Measurements from ENCODE around the gene GPR162.

- TF ChIP-seq CTCF (conservative IDR thresholded peaks at IDR 0.05; ENCODE audit: low read depth, low read length) (no peak), POLR2A (IDR thresholded peaks at IDR 0.05; ENCODE audit: low read depth, low read length) (no peak), CEBPB (IDR thresholded peaks at IDR 0.05; ENCODE audit: low read depth, low read length) (no peak), SMC3 (IDR thresholded peaks at IDR 0.05; ENCODE audit: low read depth, low read length) (no peak), FOS (IDR thresholded peaks at IDR 0.05; ENCODE audit: low read depth, low read length) (no peak), USF2 (IDR thresholded peaks at IDR 0.05; ENCODE audit: low read depth, low read length) (no peak), BHLHE40 (IDR thresholded peaks at IDR 0.05; ENCODE audit: low read depth, low read length) (no peak), RAD21 (IDR thresholded peaks at IDR 0.05; ENCODE audit: low read length) (no peak), RFX5 (IDR thresholded peaks at IDR 0.05; ENCODE audit: low read depth, low read length) (no peak), ELK1 (IDR thresholded peaks at IDR 0.05; ENCODE audit: borderline replicate concordance, low read depth, low read length) (no peak)
Observed at GRCh38 chr12:6838854-6839253, 17.2 kb downstream of the GPR162 start.

Measured in IMR-90 (cell line).